Thyroid gland (tissue), 4 donors: Measurements from ENCODE around the gene FAM114A2.

Source experiments
- CTCF ChIP-seq, 6 experiments: fragments of 200-600 bp in 3 of 6; fragments of 450-650 bp in 3 of 6; sonication (generic) in 3 of 6; IDR thresholded peaks; one replicate each; pipeline ENCODE4 v1.5.1; 2016 to 2019; ENCODE audit warnings: antibody characterized with exemption in 6 of 6, mild to moderate bottlenecking in 2 of 6, inconsistent platforms in 1 of 6, moderate library complexity in 1 of 6
- POLR2A ChIP-seq, 2 donors: fragments of 450-650 bp; IDR thresholded peaks; one replicate each; pipeline ENCODE4 v1.6.1; 2017; ENCODE audit warnings: antibody characterized with exemption in 2 of 2, mild to moderate bottlenecking in 2 of 2, moderate library complexity in 1 of 2

GRCh38 chr5:154060606-154061005, 21.9 kb upstream of the FAM114A2 start:
- TF ChIP-seq CTCF (IDR thresholded peaks at IDR 0.05): no peak
- TF ChIP-seq POLR2A (IDR thresholded peaks at IDR 0.05): no peak
